GM19395 (cell line): ENCODE measurements around the gene JPH3.

Experiments
- ATAC-seq: cut with Tn5 transposase; IDR thresholded peaks from one replicate; pipeline ENCODE4 v1.9.1; 2021; ENCODE audit warnings: mild to moderate bottlenecking, moderate library complexity; ENCODE audit not compliant: unreplicated experiment

JPH3 gene

GRCh38 chr16:87598431-87598830 lies 3.9 kb upstream of the JPH3 start:
- no peak for ATAC-seq

- ATAC-seq: no peak
Observed at GRCh38 chr16:87600246-87600645, 2.1 kb upstream of the JPH3 start.

- no peak for ATAC-seq
Observed at GRCh38 chr16:87601401-87601981, 817 bp upstream of the JPH3 start.

GRCh38 chr16:87602821-87603683 lies 744 bp downstream of the JPH3 start:
- no peak for ATAC-seq

- ATAC-seq: no peak
Observed at GRCh38 chr16:87603684-87604633, 1.7 kb downstream of the JPH3 start.

GRCh38 chr16:87604634-87605111 lies 2.4 kb downstream of the JPH3 start:
- ATAC-seq: no peak

GRCh38 chr16:87607223-87607622 lies 4.9 kb downstream of the JPH3 start:
- ATAC-seq: no peak

- ATAC-seq: no peak
Observed at GRCh38 chr16:87607871-87608270, 5.6 kb downstream of the JPH3 start.

- no peak for ATAC-seq
Observed at GRCh38 chr16:87608400-87608985, 6.2 kb downstream of the JPH3 start.

- ATAC-seq: no peak
Observed at GRCh38 chr16:87610026-87610425, 7.7 kb downstream of the JPH3 start.

- no peak for ATAC-seq
Observed at GRCh38 chr16:87611456-87611855, 9.1 kb downstream of the JPH3 start.

- no peak for ATAC-seq
Observed at GRCh38 chr16:87613961-87614360, 11.7 kb downstream of the JPH3 start.

- no peak for ATAC-seq
Observed at GRCh38 chr16:87615621-87616041, 13.3 kb downstream of the JPH3 start.

- ATAC-seq: no peak
Observed at GRCh38 chr16:87616556-87616955, 14.2 kb downstream of the JPH3 start.

- no peak for ATAC-seq
Observed at GRCh38 chr16:87618216-87618615, 15.9 kb downstream of the JPH3 start.

GRCh38 chr16:87619360-87620200 lies 17.3 kb downstream of the JPH3 start:
- ATAC-seq: no peak

- no peak for ATAC-seq
Observed at GRCh38 chr16:87620201-87620495, 17.8 kb downstream of the JPH3 start.

GRCh38 chr16:87621550-87621829 lies 19.2 kb downstream of the JPH3 start:
- ATAC-seq: no peak

GRCh38 chr16:87621976-87622713 lies 19.8 kb downstream of the JPH3 start:
- ATAC-seq: no peak
